ENCODE results near the gene OIP5. TPM values are rescaled to one million over a fixed set of nuclear protein-coding genes. Genes with fewer than 3 reads are reported as not detected.

OIP5 gene
- total and polyA plus RNA-seq, 2 of the 13 experiments (the other 11 are each of a cell fraction or from before 2014, with no cell fraction given): 10.7 to 38.0 TPM

GRCh38 chr15:41283653-41284426 is 48.6 kb downstream of the OIP5 start:
- H3K27me3 ChIP-seq (ENCODE audit: control insufficient read depth in 1 of 2, insufficient read depth in 2 of 2, low read length in 2 of 2): no peaks in the 10 kb centered on the region; a peak in 1 of 5 replicates
- no peak overlapping the region for H2AFZ ChIP-seq (ENCODE audit: low read length)
- peak overlapping the region; percentile 98 for H3K9ac ChIP-seq (ENCODE audit: insufficient read depth, low read depth, low read length)
- peak; percentile 90 for FAIRE-seq
- no peaks in the 10 kb centered on the region for H3K9me3 ChIP-seq (ENCODE audit: low read length)
- H3K4me1 ChIP-seq (ENCODE audit: insufficient read depth, low read length): peaks cover 76% of the 10 kb centered on the region
- ChIA-PET POLR2A (interaction anchor here (0.7 to 1.8 kb wide), 8 partner anchors 24 to 168 kb away, joined by 3 to 11 read pairs (median 6); partner anchors contain the start of genes CHP1, EXD1, INO80 and NUSAP1), CTCF (ENCODE audit: low intra/inter-chr PET ratio, low total read pairs) (no interaction called here)
- H4K20me1 ChIP-seq (ENCODE audit: insufficient read depth, low read length): peaks cover 8% of the 10 kb centered on the region
- H3K27ac ChIP-seq (ENCODE audit: extremely low read length, insufficient read depth, low read length): peak overlapping the region; percentile 86
- peak; percentile 96 for ATAC-seq
- peak; percentile 97 for DNase-seq (ENCODE audit: low spot score)
- peak overlapping the region; percentile 82 to 93 (median 91) for H3K4me3 ChIP-seq (replicated peaks in 1 of 3; ENCODE audit: insufficient read depth in 1 of 3, low read depth in 2 of 3, low read length in 3 of 3)
- peaks cover 0 to 33% of the 10 kb centered on the region in 2 experiments; a peak in 3 of 5 replicates for H3K36me3 ChIP-seq (replicated peaks in 1 of 2; ENCODE audit: control insufficient read depth in 1 of 2, insufficient read depth in 2 of 2, low read length in 2 of 2)
- peak overlapping the region; percentile 72 for H3K4me2 ChIP-seq (ENCODE audit: low read depth, low read length)
- H3K79me2 ChIP-seq (ENCODE audit: insufficient read depth, low read length): peaks cover 47% of the 10 kb centered on the region
- BruUV-seq (replicated peaks): TSS peak; percentile 47
- in situ Hi-C loops (cut with HindIII; ENCODE audit: extremely low pct_ligation_motif_present, low pct_unique_long_range_greater_than_20kb): loop anchor here (5.0 kb wide), 1 partner anchor 48 kb away; the partner anchor contains the start of genes NUSAP1 and OIP5
- 2% methylated on average over 30 of the region's 61 CpGs for WGBS (ENCODE audit: low lambda C conversion rate)
- intact Hi-C loops (cut with micrococcal nuclease; ENCODE audit: unreplicated experiment): loop anchor here (5.0 kb wide), 2 partner anchors 52 to 208 kb away; partner anchors contain the start of genes CHP1, EXD1 and ITPKA
- TF ChIP-seq PITX1 (CRISPR knock-in tag; IDR thresholded peaks at IDR 0.05) (peak; percentile 50; the same call in 1 of the 2 replicates), HDAC6 (IDR thresholded peaks at IDR 0.05; ENCODE audit: low read depth, low read length) (no peak), PHF20 (CRISPR knock-in tag; IDR thresholded peaks at IDR 0.05) (peak; percentile 6; the same call in 1 of the 2 replicates), ZNF20 (CRISPR knock-in tag; IDR thresholded peaks at IDR 0.05) (peak; percentile 74; the same call in 1 of the 2 replicates), ZFP91 (CRISPR knock-in tag; IDR thresholded peaks at IDR 0.05; ENCODE audit: borderline replicate concordance) (peak; percentile 66; the same call in 1 of the 2 replicates), ZBTB10 (CRISPR knock-in tag; IDR thresholded peaks at IDR 0.05; ENCODE audit: borderline replicate concordance) (0 out of 2 replicates have a peak, but pooled peaks have one; percentile 16), KAT2B (IDR thresholded peaks at IDR 0.05; ENCODE audit: borderline replicate concordance, low read depth, low read length) (no peak), ZNF33A (CRISPR knock-in tag; IDR thresholded peaks at IDR 0.05; ENCODE audit: borderline replicate concordance) (no peak), ZNF773 (CRISPR knock-in tag; IDR thresholded peaks at IDR 0.05; ENCODE audit: borderline replicate concordance) (0 out of 2 replicates have a peak, but pooled peaks have one; percentile 52), BORCS8-MEF2B (CRISPR knock-in tag; IDR thresholded peaks at IDR 0.05) (0 out of 2 replicates have a peak, but pooled peaks have one; percentile 24), ZBTB25 (CRISPR knock-in tag; IDR thresholded peaks at IDR 0.05) (no peak), SNAI1 (CRISPR knock-in tag; IDR thresholded peaks at IDR 0.05; ENCODE audit: borderline replicate concordance) (peak; percentile 60; the same call in 1 of the 2 replicates), TFDP1 (CRISPR knock-in tag; IDR thresholded peaks at IDR 0.05; ENCODE audit: borderline replicate concordance) (peak; percentile 95), LBX2 (CRISPR knock-in tag; IDR thresholded peaks at IDR 0.05; ENCODE audit: borderline replicate concordance) (0 out of 2 replicates have a peak, but pooled peaks have one; percentile 47)
